ENCODE data around the gene CLINT1.

- no peak for TF ChIP-seq POLR2A (IDR thresholded peaks at IDR 0.05; ENCODE audit: low read depth, low read length)
- no peak for TF ChIP-seq TAF1 (IDR thresholded peaks at IDR 0.05; ENCODE audit: borderline replicate concordance, low read depth, low read length)
- TF ChIP-seq POLR2AphosphoS5 (IDR thresholded peaks at IDR 0.05; ENCODE audit: low read depth, low read length), result no peak
Measured at GRCh38 chr5:157741131-157741530, 117.8 kb downstream of the CLINT1 start.
